ENCODE results near the gene ID3. TPM values are rescaled to one million over a fixed set of nuclear protein-coding genes. Genes with fewer than 3 reads are reported as not detected.
A peak's percentile ranks its signal among the peaks of the same experiment; 100 is the strongest.
"Not testable (repeated sequence)": the region's sequence is repeated elsewhere in the genome, so short reads cannot be mapped to it uniquely, and the experiment has no call there.

ID3 gene
- total RNA-seq, 1 experiment from 2014 or later, result 10.4 TPM

GRCh38 chr1:23543707-23544443 lies 15.4 kb downstream of the ID3 start:
- H3K4me2 ChIP-seq, result no peak overlapping the region
- no peak for DNase-seq
- TF ChIP-seq CTCF (conservative IDR thresholded peaks at IDR 0.05), result no peak
- no peak for TF ChIP-seq EZH2 (IDR thresholded peaks at IDR 0.05; ENCODE audit: low read depth)
- H3K79me2 ChIP-seq (ENCODE audit: low read depth), result no peaks in the 10 kb centered on the region
- no peak overlapping the region for H3K27ac ChIP-seq
- no peaks in the 10 kb centered on the region for H3K27me3 ChIP-seq (ENCODE audit: insufficient read depth, low read depth)
- no peak overlapping the region for H2AFZ ChIP-seq
- ChIA-PET POLR2A (ENCODE audit: unreplicated experiment) (no interaction called here), CTCF (interaction anchor here (0.6 to 2.6 kb wide), 3 partner anchors 89 to 110 kb away, joined by 5 to 39 read pairs (median 5); no protein-coding TSS in a partner anchor)
- no TSS peak for BruUV-seq (replicated peaks)
- H3K36me3 ChIP-seq (ENCODE audit: low read depth), result no peaks in the 10 kb centered on the region
- H3K9me2 ChIP-seq (ENCODE audit: insufficient read depth), result no peaks in the 10 kb centered on the region
- intact Hi-C loops (cut with micrococcal nuclease; ENCODE audit: unreplicated experiment), result loop anchor here (1.0 to 5.0 kb wide), 6 partner anchors 93 to 848 kb away; no protein-coding TSS in a partner anchor
- peaks cover 7% of the 10 kb centered on the region; the same call in 1 of the 2 replicates for H3K4me1 ChIP-seq (replicated peaks; ENCODE audit: insufficient read depth)
- no peaks in the 10 kb centered on the region for H3K9me3 ChIP-seq (ENCODE audit: insufficient read depth, low read depth)
- no peaks in the 10 kb centered on the region for H3F3A ChIP-seq (ENCODE audit: insufficient read depth, low read depth)
- H3K4me3 ChIP-seq, result no peak overlapping the region
- H4K20me1 ChIP-seq (ENCODE audit: insufficient read depth), result no peaks in the 10 kb centered on the region

GRCh38 chr1:23542940-23543339 lies 16.4 kb downstream of the ID3 start:
- POLR2A ChIA-PET (ENCODE audit: unreplicated experiment), result interaction anchor here (0.5 kb wide), 1 partner anchor 500 kb away, joined by 6 read pairs; no protein-coding TSS in a partner anchor
- CTCF ChIA-PET, result interaction anchor here (0.6 kb wide), 1 partner anchor 850 kb away, joined by 5 read pairs; no protein-coding TSS in a partner anchor
- H3K4me3 ChIP-seq; H3K9me3 ChIP-seq (ENCODE audit: insufficient read depth, low read depth); H3K36me3 ChIP-seq (ENCODE audit: low read depth); H3K4me1 ChIP-seq (replicated peaks; ENCODE audit: insufficient read depth); H3K27me3 ChIP-seq (ENCODE audit: insufficient read depth, low read depth); H3K4me2 ChIP-seq; H3K27ac ChIP-seq; H3K79me2 ChIP-seq (ENCODE audit: low read depth); H4K20me1 ChIP-seq (ENCODE audit: insufficient read depth); H3F3A ChIP-seq (ENCODE audit: insufficient read depth, low read depth); DNase-seq; BruUV-seq (replicated peaks); H3K9me2 ChIP-seq (ENCODE audit: insufficient read depth); H2AFZ ChIP-seq: not testable (repeated sequence)
- intact Hi-C loops (cut with micrococcal nuclease; ENCODE audit: unreplicated experiment), result loop anchor here (5.0 kb wide), 4 partner anchors 124 to 849 kb away; no protein-coding TSS in a partner anchor

- H3K9me3 ChIP-seq (ENCODE audit: insufficient read depth, low read depth), result no peaks in the 10 kb centered on the region
- DNase-seq, result peak; percentile 85 to 95
- H3K4me3 ChIP-seq, result peak overlapping the region; percentile 30; the same call in 1 of the 2 replicates
- no peaks in the 10 kb centered on the region for H3F3A ChIP-seq (ENCODE audit: insufficient read depth, low read depth)
- H3K27ac ChIP-seq, result no peak overlapping the region
- H4K20me1 ChIP-seq (ENCODE audit: insufficient read depth), result no peaks in the 10 kb centered on the region
- H3K27me3 ChIP-seq (ENCODE audit: insufficient read depth, low read depth), result no peaks in the 10 kb centered on the region
- peaks cover 24% of the 10 kb centered on the region for H3K4me1 ChIP-seq (replicated peaks; ENCODE audit: insufficient read depth)
- H3K4me2 ChIP-seq, result peak overlapping the region; percentile 52
- ChIA-PET CTCF (interaction anchor here (0.6 to 1.1 kb wide), 12 partner anchors 9 to 487 kb away, joined by 3 to 13 read pairs (median 4); partner anchors contain the start of gene E2F2), POLR2A (ENCODE audit: unreplicated experiment) (no interaction called here)
- TF ChIP-seq CTCF (conservative IDR thresholded peaks at IDR 0.05) (peak; percentile 90), EZH2 (IDR thresholded peaks at IDR 0.05; ENCODE audit: low read depth) (no peak)
- H3K36me3 ChIP-seq (ENCODE audit: low read depth), result no peaks in the 10 kb centered on the region
- H3K9me2 ChIP-seq (ENCODE audit: insufficient read depth), result no peaks in the 10 kb centered on the region
- H3K79me2 ChIP-seq (ENCODE audit: low read depth), result no peaks in the 10 kb centered on the region
- peak overlapping the region; percentile 74 for H2AFZ ChIP-seq
- intact Hi-C loops (cut with micrococcal nuclease; ENCODE audit: unreplicated experiment), result loop anchor here (1.0 to 10.0 kb wide), 8 partner anchors 42 to 853 kb away; partner anchors contain the start of gene ZNF436
- no TSS peak for BruUV-seq (replicated peaks)
Measured at GRCh38 chr1:23539698-23540266, 19.5 kb downstream of the ID3 start.

Measured in PC-9 (cell line).